HG02759 (cell line): Measurements from ENCODE around the gene PRKAG2.

Source experiments
- ATAC-seq: cut with Tn5 transposase; IDR thresholded peaks from one replicate; pipeline ENCODE4 v1.9.1; 2021; ENCODE audit warnings: mild to moderate bottlenecking, moderate library complexity; ENCODE audit not compliant: unreplicated experiment

The PRKAG2 gene

GRCh38 chr7:151686016-151686766 lies 190.7 kb downstream of the PRKAG2 start:
- no peak for ATAC-seq

GRCh38 chr7:151684408-151685175 lies 192.3 kb downstream of the PRKAG2 start:
- no peak for ATAC-seq

- ATAC-seq = no peak
Measured at GRCh38 chr7:151683615-151684407, 193.1 kb downstream of the PRKAG2 start.

GRCh38 chr7:151682831-151683614 lies 193.9 kb downstream of the PRKAG2 start:
- ATAC-seq = no peak

- ATAC-seq = no peak
Measured at GRCh38 chr7:151681726-151682125, 195.2 kb downstream of the PRKAG2 start.

DNA sequence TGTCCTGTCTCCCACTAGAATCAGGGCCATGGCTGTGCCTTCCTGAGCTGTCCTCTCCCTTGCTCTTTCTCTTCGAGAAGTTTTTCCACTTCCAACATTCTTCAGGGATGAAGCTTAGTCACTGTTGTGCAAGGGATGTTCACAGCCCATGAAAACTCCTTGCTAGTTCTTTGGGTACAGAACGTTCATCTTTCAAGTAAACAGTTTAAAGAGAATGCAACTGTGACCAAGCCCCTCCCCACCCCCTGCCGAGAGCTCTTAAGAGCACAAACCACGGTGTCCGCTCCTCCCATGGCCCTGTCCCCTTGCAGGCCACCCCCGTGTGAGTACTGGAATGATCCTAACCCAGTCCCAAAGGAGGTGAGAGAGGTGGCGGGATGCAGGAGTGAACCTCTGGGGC lies 196.1 kb downstream of the PRKAG2 start:
- ATAC-seq = no peak

DNA sequence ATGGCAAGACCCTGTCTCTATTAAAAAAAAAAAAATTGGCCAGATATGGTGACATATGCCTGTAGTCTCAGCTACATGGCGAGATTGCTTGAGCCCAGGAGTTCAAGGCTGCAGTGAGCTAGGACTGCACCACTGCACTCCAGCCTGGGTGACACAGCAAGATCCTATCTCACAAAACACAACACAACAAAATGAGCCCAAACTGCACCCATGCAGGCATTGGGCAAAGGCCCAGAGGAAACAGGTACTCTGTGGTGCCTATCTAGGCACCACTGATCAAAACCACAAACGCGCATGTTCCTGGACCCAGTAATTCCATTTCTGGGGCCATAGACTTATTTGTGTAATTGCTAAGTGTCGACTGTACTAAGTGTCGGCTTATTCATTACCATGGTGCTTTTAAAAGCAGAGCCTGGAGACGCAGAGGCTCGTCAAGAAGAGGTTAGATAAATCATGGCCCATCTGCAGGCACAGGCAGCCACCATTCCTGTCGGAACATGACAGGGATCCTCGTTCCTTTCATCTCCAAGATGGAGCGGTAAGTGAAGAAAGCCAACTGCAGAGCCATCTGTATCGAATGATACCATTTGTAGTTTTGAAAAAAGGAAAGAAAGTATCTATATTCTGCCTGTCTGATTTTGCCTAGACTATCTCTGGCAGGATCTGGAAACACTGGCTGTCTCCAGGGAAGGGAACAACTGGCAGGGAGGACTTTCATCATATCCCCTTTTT lies 196.9 kb downstream of the PRKAG2 start:
- no peak for ATAC-seq

DNA sequence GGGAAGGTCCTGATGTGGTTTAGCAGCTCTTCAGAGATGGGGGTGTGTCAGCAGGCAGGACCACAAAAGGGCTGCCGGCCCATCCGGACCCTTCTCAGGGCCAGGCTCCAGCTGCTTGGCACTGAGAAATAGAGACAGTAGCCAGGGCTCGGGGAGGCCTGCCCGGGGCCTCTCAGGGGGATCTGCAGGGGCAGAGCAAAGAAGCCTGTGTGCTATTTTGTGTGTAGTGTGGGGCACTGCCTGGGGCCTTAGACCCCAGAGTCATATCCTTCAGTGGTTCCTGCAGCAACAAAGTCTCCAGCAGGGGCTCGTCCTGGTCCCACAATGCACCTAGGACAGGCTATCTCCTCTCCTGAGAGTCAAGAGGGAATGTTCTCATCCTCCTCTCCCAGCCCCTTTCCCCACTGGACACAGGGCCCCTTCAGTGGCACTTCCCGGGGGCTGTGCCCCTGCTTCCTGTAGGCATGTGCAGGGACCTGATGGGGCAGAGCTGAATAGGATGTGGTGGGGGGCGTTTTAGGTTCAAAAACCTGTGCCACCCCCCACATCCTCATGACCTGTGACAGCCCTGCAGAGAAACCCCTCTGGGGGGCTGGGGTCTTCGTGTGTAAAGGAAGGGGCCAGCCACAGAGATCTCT lies 197.7 kb downstream of the PRKAG2 start:
- ATAC-seq = no peak

DNA sequence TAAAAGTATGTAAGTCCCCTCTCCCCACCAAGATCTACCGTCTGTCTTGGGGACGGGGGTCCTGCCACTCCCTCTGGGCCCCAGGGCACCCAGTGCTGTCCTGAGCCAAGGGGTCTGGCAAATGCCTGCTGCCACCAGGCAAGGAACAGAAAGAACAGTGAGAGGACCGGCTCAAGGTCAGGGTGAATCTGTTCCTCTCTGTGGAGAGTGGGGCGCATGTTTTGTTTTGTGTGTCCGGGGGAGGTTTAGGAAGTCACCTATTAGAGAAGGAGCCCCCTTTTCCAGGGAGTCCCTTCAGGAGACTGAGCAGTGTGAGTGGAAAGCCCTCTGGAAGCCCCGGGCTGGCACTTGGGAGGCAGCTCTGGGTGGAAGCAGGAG lies 198.7 kb downstream of the PRKAG2 start:
- no peak for ATAC-seq

GRCh38 chr7:151677581-151678226 lies 199.2 kb downstream of the PRKAG2 start:
- ATAC-seq = no peak

DNA sequence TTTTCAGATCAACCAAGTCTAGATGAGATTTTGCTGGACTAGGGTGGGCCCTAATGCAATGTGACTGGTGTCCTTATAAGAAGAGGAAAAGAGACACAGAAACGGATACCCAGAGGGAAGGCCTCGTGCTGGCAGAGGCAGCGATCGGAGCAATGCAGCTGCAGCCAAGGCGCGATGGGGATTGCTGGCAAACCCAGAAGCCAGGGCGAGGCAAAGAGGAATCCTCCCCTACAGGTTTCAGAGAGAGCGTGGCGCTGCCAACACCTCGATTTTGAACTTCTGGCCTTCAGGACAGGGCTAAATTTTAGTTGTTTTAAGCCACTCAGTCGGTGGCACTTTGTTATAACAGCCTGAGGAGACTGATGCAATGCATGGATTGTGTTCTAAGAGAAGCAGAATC lies 200.2 kb downstream of the PRKAG2 start:
- no peak for ATAC-seq

DNA sequence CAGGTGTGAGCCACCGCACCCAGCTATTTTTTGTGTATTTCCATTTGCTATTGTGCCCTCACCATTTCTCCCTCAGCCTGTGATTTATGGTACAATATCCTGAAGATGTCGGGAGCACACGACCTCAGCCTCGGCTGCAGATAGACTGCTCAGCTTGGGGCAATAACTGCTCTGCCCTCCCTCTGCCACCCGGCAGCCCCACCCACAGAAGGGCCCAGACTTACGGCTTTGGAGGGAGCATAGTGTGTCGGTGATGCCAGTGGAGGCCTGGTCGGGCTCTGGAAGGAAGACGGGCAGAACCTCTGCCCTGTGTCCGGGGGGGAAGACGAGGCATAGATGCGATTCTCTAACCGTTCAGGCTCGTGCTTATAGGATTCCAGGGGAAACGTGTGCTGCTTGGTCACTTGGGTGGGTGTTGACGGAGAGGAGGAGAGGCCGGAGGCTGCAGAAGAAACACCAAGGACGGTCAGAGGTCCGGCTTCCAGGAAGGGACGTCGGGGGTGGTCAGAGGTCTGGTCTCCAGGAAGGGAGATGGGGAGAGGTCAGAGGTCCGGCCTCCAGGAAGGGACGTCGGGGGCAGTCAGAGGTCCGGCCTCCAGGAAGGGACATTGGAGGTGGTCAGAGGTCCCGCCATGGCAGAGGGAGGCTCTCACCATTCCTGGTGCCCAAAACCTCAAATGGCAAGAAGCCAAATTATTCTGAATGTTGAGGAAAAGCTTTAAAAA lies 201.6 kb downstream of the PRKAG2 start:
- ATAC-seq = no peak

GRCh38 chr7:151674161-151674920 lies 202.6 kb downstream of the PRKAG2 start:
- ATAC-seq = no peak

DNA sequence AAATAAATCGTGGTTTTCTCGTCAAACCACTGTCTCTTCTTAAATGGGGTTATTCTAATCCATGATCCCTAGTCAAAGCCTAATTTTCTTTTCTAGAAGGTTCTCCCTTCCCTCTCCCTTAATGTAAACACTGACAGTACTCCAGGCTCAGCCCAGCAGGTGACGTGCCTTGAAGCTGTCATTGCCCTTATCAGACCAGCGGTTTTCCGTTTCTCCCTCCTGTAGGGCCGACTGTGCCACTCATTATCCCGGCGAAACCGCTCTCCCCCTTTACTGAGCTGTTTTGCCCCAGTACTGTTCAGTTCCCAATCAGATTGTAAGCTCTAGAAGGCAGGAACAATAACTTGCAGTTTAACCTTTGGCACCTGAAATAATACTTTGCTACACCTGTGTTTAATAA lies 203.7 kb downstream of the PRKAG2 start:
- ATAC-seq = no peak

- no peak for ATAC-seq
Measured at GRCh38 chr7:151672716-151673115, 204.2 kb downstream of the PRKAG2 start.

GRCh38 chr7:151671514-151671913 lies 205.4 kb downstream of the PRKAG2 start:
- no peak for ATAC-seq

DNA sequence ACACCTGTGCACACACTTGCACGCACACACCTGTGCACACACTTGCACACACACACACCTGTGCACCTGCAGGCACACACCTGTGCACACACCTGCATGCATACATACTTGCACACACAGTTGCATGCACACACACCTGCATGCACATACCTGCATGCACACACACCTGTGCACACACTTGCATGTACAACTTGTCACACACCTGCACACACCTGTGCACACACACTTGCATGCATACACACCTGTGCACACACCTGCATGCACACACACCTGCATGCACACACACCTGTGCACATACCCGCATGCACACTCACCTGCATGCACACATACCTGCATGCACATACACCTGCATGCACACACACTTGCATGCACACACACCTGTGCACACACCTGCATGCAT lies 207.2 kb downstream of the PRKAG2 start:
- ATAC-seq = no peak

GRCh38 chr7:151666886-151667285 lies 210.0 kb downstream of the PRKAG2 start:
- ATAC-seq = no peak
